A549 (cell line): ENCODE measurements around the gene FZD7. TPM values are rescaled to one million over a fixed set of nuclear protein-coding genes. Genes with fewer than 3 reads are reported as not detected.
A peak's percentile ranks its signal among the peaks of the same experiment; 100 is the strongest.

Experiments used
- ATAC-seq, 2 experiments: fragments of 200-7000 bp in 1 of 2; fragments of >200 bp in 1 of 2; cut with Nextera tagmentation in 1 of 2; cut with Tn5 transposase in 1 of 2; 3 replicates each; pipeline versions ENCODE4 v1.8.0 to v1.9.1; 2018 to 2020; ENCODE audit warnings: mild to moderate bottlenecking in 1 of 2, moderate library complexity in 1 of 2
- CTCF ChIA-PET: fragments of 300-600 bp; sonication (Branson Sonifier 250); formaldehyde crosslinking; extraction: SDS; loops from one replicate; lab custom pipeline; 2021; ENCODE audit warnings: antibody characterized with exemption, inconsistent platforms; lab: Yijun Ruan, JAX
- POLR2A ChIA-PET: fragments of 350-600 bp; formaldehyde crosslinking; extraction: SDS; loops from one replicate; lab custom pipeline; 2021; ENCODE audit warnings: antibody characterized with exemption, inconsistent platforms; lab: Yijun Ruan, JAX
- DNase-seq, 2 experiments: peaks; one replicate each; pipeline versions ENCODE4 v3.0.0 to v3.0.0-alpha.2; 2011 to 2016; ENCODE audit warnings: low read depth in 1 of 2, low spot score in 1 of 2
- FAIRE-seq: peaks from 2 replicates; lab custom pipeline; 2011; peaks lifted over from hg19 to GRCh38; lab: Jason Lieb, UNC
- H3K27ac ChIP-seq, 2 experiments: fragments of >200 bp; sonication (Bioruptor Twin); formaldehyde crosslinking; 3 replicates each; pipeline ENCODE4 v1.5.1; 2016 to 2017
- H3K4me1 ChIP-seq: fragments of >200 bp; sonication (Bioruptor Twin); formaldehyde crosslinking; 3 replicates; pipeline ENCODE4 v1.6.1; 2016
- H3K4me2 ChIP-seq: fragments of >200 bp; sonication (Bioruptor Twin); formaldehyde crosslinking; 3 replicates; pipeline ENCODE4 v1.6.1; 2016
- H3K4me3 ChIP-seq: fragments of >200 bp; sonication (Bioruptor Twin); formaldehyde crosslinking; 3 replicates; pipeline ENCODE4 v1.5.1; 2016
- H3K9me3 ChIP-seq: fragments of >200 bp; sonication (Bioruptor Twin); formaldehyde crosslinking; 3 replicates; pipeline ENCODE4 v1.6.1; 2016
- BHLHE40 ChIP-seq: IDR thresholded peaks from 2 replicates; pipeline ENCODE4 v1.6.1; 2012; ENCODE audit warnings: low read depth, low read length, inconsistent platforms
- CBX2 ChIP-seq: fragments of 200-600 bp; sonication (generic); IDR thresholded peaks from 2 replicates; pipeline ENCODE4 v1.6.1; 2016; ENCODE audit warnings: low read depth, mild to moderate bottlenecking, borderline replicate concordance
- CBX8 ChIP-seq: fragments of 200-600 bp; sonication (generic); IDR thresholded peaks from 2 replicates; pipeline ENCODE4 v1.6.1; 2016
- EHF ChIP-seq: fragments of 250-450 bp; sonication (Bioruptor Pico); IDR thresholded peaks from 2 replicates; pipeline ENCODE4 v1.5.0; 2020; ENCODE audit warnings: mild to moderate bottlenecking
- EHMT2 ChIP-seq: fragments of 200-600 bp; sonication (generic); IDR thresholded peaks from 2 replicates; pipeline ENCODE4 v1.6.1; 2016; ENCODE audit warnings: antibody characterized with exemption, low read depth, mild to moderate bottlenecking, moderate library complexity
- EP300 ChIP-seq, 2 experiments: fragments of >200 bp; sonication (Bioruptor Twin); formaldehyde crosslinking; IDR thresholded peaks; 2 replicates in 1 of 2; 3 replicates in 1 of 2; pipeline ENCODE4 v1.6.1; 2016 to 2017
- FOSL2 ChIP-seq, 2 experiments: fragments of 450-650 bp in 1 of 2; fragments of >200 bp in 1 of 2; sonication (Bioruptor Twin) in 1 of 2; formaldehyde crosslinking; IDR thresholded peaks; 2 replicates each; pipeline versions ENCODE4 v1.5.0 to v1.6.1; 2016 to 2020; ENCODE audit warnings: mild to moderate bottlenecking in 1 of 2, moderate library complexity in 1 of 2
- FOXS1 ChIP-seq: fragments of 250-450 bp; sonication (Bioruptor Pico); IDR thresholded peaks from 2 replicates; pipeline ENCODE4 v1.5.0; 2020; ENCODE audit warnings: mild to moderate bottlenecking, moderate library complexity
- HDAC2 ChIP-seq: fragments of 200-600 bp; sonication (generic); IDR thresholded peaks from 2 replicates; pipeline ENCODE4 v1.6.1; 2016
- HOXB13 ChIP-seq: fragments of 250-450 bp; sonication (Bioruptor Pico); IDR thresholded peaks from 2 replicates; pipeline ENCODE4 v1.5.0; 2020; ENCODE audit warnings: low read depth, mild to moderate bottlenecking, moderate library complexity
- JUNB ChIP-seq: fragments of >200 bp; sonication (Bioruptor Twin); formaldehyde crosslinking; IDR thresholded peaks from 2 replicates; pipeline ENCODE4 v1.6.1; 2016
- KDM1A ChIP-seq: fragments of 200-600 bp; sonication (generic); IDR thresholded peaks from 2 replicates; pipeline ENCODE4 v1.6.1; 2016; ENCODE audit warnings: low read depth, mild to moderate bottlenecking
- NFE2L2 ChIP-seq: fragments of 150-350 bp; conservative IDR thresholded peaks from 2 replicates; pipeline ENCODE4 v1.6.1; 2014; ENCODE audit warnings: low read length
- NPAS2 ChIP-seq: fragments of 250-450 bp; sonication (Bioruptor Pico); IDR thresholded peaks from 2 replicates; pipeline ENCODE4 v1.8.0; 2022; ENCODE audit warnings: mild to moderate bottlenecking, moderate library complexity, borderline replicate concordance
- POLR2A ChIP-seq: IDR thresholded peaks from 2 replicates; pipeline ENCODE4 v1.6.1; 2012; ENCODE audit warnings: mild to moderate bottlenecking, low read length
- POLR2AphosphoS2 ChIP-seq: conservative IDR thresholded peaks from 2 replicates; pipeline ENCODE4 v1.6.1; 2012; ENCODE audit warnings: low read length, improper control_type of control experiment, inconsistent platforms
- SREBF2 ChIP-seq: fragments of 450-650 bp; IDR thresholded peaks from 2 replicates; pipeline ENCODE4 v1.6.1; 2014; ENCODE audit warnings: mild to moderate bottlenecking, moderate library complexity
- TP53 ChIP-seq: fragments of 250-450 bp; sonication (Bioruptor Pico); IDR thresholded peaks from 2 replicates; pipeline ENCODE4 v1.5.0; 2021; ENCODE audit warnings: mild to moderate bottlenecking, moderate library complexity
- ZSCAN20 ChIP-seq: fragments of 250-450 bp; sonication (Bioruptor Pico); IDR thresholded peaks from 2 replicates; pipeline ENCODE4 v1.8.0; 2022; ENCODE audit warnings: mild to moderate bottlenecking, moderate library complexity
- WGBS: methylation state at CpG from one replicate; pipeline ENCODE4 v1.1.6; 2017; ENCODE audit errors: missing lambda C conversion rate; 5-methylcytosine and 5-hydroxymethylcytosine counted together
- polyA plus RNA-seq, 4 experiments: library from polyadenylated mRNA; depleted of rRNA in 3 of 4; stranded (reverse); fragments of >200 nt; fragmentation: RNase III in 1 of 4; extraction: RNeasy Plus Mini Kit Qiagen cat#74134 plus additional on column Dnase treatment in 1 of 4; gene quantifications; 2 replicates in 3 of 4; 3 replicates in 1 of 4; pipeline ENCODE4 v1.2.3, GENCODE V29; 2011 to 2017
- TF ChIP-seq, protein P1 (sequence below): fragments of 450-650 bp; IDR thresholded peaks from 2 replicates; pipeline ENCODE4 v1.6.1; 2014; ENCODE audit warnings: antibody characterized with exemption
- TF ChIP-seq, protein P2 (sequence below): fragments of 250-450 bp; sonication (Bioruptor Pico); IDR thresholded peaks from 2 replicates; pipeline ENCODE4 v1.5.0; 2021; ENCODE audit warnings: mild to moderate bottlenecking, moderate library complexity, borderline replicate concordance
- TF ChIP-seq, protein P3 (sequence below): fragments of 150-350 bp; IDR thresholded peaks from 2 replicates; pipeline ENCODE4 v1.6.1; 2014; ENCODE audit warnings: low read depth, mild to moderate bottlenecking, low read length

FZD7 gene
- polyA plus RNA-seq, 2 of the 4 experiments (the other 2 are of a cell fraction) = 5.3 to 6.7 TPM

DNA sequence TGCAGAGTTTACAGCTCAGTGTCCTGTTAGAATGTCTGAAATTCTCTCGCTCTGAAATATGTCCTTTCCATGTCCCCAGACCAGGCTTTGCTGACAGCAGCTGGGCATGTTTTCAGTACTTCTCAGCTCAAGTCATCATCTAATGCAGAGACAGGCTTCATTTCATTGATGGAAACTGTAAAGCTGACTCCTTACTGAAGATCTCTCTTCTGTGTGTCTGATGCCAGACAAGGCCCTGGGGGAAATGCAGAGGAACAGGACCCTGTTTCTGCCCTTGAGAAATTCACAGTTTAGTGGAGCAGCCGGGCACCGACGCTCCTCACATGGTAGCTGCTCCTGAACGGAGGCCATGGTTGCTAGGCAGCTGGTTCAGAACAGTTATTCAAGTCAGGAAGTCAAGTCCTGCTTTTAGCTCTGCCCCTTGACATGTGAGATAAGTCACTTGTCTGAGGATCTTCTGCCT lies 24.6 kb upstream of the FZD7 start:
- H3K9me3 ChIP-seq = no peaks in the 10 kb centered on the region
- H3K4me1 ChIP-seq = no peaks in the 10 kb centered on the region
- 88% methylated on average over 5 of the region's 5 CpGs for WGBS
- no peak for DNase-seq
- no peak for ATAC-seq
- ChIA-PET POLR2A (no interaction called here), CTCF (interaction anchor here (0.6 to 1.7 kb wide), 2 partner anchors 10 to 43 kb away, joined by 3 read pairs; no protein-coding TSS in a partner anchor)
- H3K4me3 ChIP-seq = no peak overlapping the region
- TF ChIP-seq NFE2L2 (no peak), FOSL2 (IDR thresholded peaks at IDR 0.05) (no peak), FOSL2 (CRISPR knock-in tag; IDR thresholded peaks at IDR 0.05) (no peak), EHMT2 (no peak), POLR2A (no peak)
- no peak overlapping the region for H3K27ac ChIP-seq
- no peak for FAIRE-seq
- no peak overlapping the region for H3K4me2 ChIP-seq

DNA sequence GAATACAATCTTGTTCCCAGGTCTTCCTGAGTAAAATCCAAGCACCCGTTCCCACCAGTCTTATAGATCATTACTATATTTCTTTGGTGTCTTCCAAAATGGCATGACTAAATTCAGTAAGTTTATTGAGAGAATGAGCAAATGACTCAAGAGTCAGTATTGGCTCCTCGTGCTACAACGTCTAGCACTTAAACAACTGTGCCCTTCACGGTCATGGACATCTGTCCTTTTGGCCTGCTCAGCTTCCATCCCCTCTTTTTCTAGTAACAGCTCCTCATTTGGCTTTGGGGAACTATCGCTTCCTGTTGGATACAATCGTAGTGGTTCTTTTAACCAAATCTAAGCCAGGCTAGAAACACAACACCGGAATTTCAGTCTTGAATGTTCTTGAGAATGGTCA lies 24.1 kb upstream of the FZD7 start:
- TF ChIP-seq, protein P1, sequence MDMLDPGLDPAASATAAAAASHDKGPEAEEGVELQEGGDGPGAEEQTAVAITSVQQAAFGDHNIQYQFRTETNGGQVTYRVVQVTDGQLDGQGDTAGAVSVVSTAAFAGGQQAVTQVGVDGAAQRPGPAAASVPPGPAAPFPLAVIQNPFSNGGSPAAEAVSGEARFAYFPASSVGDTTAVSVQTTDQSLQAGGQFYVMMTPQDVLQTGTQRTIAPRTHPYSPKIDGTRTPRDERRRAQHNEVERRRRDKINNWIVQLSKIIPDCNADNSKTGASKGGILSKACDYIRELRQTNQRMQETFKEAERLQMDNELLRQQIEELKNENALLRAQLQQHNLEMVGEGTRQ = no peak
- TF ChIP-seq JUNB (no peak), CBX2 (no peak), POLR2AphosphoS2 (no peak), TP53 (CRISPR knock-in tag) (no peak), CBX8 (no peak), HOXB13 (no peak), BHLHE40 (no peak), NPAS2 (CRISPR knock-in tag) (no peak), FOXS1 (no peak)
- no peaks in the 10 kb centered on the region for H3K9me3 ChIP-seq
- H3K27ac ChIP-seq = no peak overlapping the region
- 76% methylated on average over 7 of the region's 7 CpGs for WGBS
- FAIRE-seq (no peak), DNase-seq (no peak), ATAC-seq (no peak)
- ChIA-PET CTCF (interaction anchor here (0.5 to 1.7 kb wide), 3 partner anchors 10 to 447 kb away, joined by 3 read pairs; no protein-coding TSS in a partner anchor), POLR2A (no interaction called here)
- no peak overlapping the region for H3K4me2 ChIP-seq
- no peak overlapping the region for H3K4me3 ChIP-seq
- no peaks in the 10 kb centered on the region for H3K4me1 ChIP-seq

DNA sequence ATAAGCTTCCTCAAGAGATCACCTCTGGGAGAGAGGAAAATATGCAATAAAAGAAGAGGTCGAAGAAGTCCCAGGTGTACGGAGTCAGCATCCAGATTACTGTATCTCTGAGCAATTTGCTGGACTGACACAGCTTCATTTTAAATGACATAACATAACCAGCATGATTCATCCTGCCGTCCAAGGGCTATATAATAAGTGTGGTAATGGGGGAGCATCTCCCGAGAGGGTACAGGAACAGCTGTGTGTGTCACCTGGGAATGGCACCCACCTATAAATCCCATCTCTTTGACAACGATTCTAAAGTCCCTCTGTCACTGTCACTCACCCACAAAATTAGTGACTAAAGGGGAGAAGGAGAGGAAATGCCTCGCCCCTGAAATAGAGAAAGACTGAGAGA lies 19.3 kb upstream of the FZD7 start:
- ATAC-seq (peak in 1 of 2 experiments; percentile 32; a peak in 1 of 6 replicates), DNase-seq (no peak)
- ChIA-PET CTCF (interaction anchor here (1.9 kb wide), 1 partner anchor 9 kb away, joined by 6 read pairs; no protein-coding TSS in a partner anchor), POLR2A (no interaction called here)
- no peak overlapping the region for H3K27ac ChIP-seq
- H3K9me3 ChIP-seq = no peaks in the 10 kb centered on the region
- WGBS = 21% methylated on average over 6 of the region's 6 CpGs
- H3K4me2 ChIP-seq = no peak overlapping the region
- TF ChIP-seq SREBF2 (no peak), HDAC2 (no peak), JUNB (no peak), TP53 (CRISPR knock-in tag) (no peak), POLR2A (no peak), EHMT2 (no peak), EHF (no peak), KDM1A (no peak), ZSCAN20 (CRISPR knock-in tag) (no peak), HOXB13 (no peak), EP300 (IDR thresholded peaks at IDR 0.05) (no peak)
- TF ChIP-seq, protein P1 = no peak
- TF ChIP-seq, protein P2, sequence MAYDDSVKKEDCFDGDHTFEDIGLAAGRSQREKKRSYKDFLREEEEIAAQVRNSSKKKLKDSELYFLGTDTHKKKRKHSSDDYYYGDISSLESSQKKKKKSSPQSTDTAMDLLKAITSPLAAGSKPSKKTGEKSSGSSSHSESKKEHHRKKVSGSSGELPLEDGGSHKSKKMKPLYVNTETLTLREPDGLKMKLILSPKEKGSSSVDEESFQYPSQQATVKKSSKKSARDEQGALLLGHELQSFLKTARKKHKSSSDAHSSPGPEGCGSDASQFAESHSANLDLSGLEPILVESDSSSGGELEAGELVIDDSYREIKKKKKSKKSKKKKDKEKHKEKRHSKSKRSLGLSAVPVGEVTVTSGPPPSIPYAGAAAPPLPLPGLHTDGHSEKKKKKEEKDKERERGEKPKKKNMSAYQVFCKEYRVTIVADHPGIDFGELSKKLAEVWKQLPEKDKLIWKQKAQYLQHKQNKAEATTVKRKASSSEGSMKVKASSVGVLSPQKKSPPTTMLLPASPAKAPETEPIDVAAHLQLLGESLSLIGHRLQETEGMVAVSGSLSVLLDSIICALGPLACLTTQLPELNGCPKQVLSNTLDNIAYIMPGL = no peak
- TF ChIP-seq, protein P3, sequence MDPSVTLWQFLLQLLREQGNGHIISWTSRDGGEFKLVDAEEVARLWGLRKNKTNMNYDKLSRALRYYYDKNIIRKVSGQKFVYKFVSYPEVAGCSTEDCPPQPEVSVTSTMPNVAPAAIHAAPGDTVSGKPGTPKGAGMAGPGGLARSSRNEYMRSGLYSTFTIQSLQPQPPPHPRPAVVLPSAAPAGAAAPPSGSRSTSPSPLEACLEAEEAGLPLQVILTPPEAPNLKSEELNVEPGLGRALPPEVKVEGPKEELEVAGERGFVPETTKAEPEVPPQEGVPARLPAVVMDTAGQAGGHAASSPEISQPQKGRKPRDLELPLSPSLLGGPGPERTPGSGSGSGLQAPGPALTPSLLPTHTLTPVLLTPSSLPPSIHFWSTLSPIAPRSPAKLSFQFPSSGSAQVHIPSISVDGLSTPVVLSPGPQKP = no peak
- TF ChIP-seq, all 56 proteins: peak for 0
- FAIRE-seq = no peak
- H3K4me3 ChIP-seq = no peak overlapping the region
- no peaks in the 10 kb centered on the region for H3K4me1 ChIP-seq
